ENCODE data around the gene ELF5.

DNA sequence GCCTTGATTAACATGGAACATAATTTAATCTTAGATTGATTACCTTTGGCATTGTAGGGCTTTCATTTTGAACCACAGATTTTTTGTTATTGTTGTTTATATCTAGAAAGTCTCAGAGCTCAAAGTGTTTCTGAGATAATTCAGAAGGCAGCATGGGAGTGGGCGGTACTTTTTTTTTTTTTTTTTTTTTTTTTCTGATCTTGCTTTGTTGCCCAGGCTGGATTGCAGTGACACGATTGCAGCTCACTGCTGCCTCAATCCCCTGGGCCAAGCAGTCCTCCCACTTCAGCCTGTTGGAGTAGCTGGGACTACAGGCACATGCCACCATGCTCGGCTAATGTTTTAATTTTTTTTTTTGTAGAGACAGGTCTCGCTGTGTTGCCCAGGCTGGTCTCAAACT lies 53.3 kb downstream of the ELF5 start:
- TF ChIP-seq, protein P1, sequence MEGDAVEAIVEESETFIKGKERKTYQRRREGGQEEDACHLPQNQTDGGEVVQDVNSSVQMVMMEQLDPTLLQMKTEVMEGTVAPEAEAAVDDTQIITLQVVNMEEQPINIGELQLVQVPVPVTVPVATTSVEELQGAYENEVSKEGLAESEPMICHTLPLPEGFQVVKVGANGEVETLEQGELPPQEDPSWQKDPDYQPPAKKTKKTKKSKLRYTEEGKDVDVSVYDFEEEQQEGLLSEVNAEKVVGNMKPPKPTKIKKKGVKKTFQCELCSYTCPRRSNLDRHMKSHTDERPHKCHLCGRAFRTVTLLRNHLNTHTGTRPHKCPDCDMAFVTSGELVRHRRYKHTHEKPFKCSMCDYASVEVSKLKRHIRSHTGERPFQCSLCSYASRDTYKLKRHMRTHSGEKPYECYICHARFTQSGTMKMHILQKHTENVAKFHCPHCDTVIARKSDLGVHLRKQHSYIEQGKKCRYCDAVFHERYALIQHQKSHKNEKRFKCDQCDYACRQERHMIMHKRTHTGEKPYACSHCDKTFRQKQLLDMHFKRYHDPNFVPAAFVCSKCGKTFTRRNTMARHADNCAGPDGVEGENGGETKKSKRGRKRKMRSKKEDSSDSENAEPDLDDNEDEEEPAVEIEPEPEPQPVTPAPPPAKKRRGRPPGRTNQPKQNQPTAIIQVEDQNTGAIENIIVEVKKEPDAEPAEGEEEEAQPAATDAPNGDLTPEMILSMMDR (IDR thresholded peaks at IDR 0.05), result no peak
- TF ChIP-seq POLR2A (IDR thresholded peaks at IDR 0.05), result no peak
